B cell (primary cell): ENCODE results near the gene IRAK4. TPM values are rescaled to one million over a fixed set of nuclear protein-coding genes. Genes with fewer than 3 reads are reported as not detected.

ENCODE experiments used
- ATAC-seq: fragments of 200-7000 bp; cut with Tn5 transposase; one replicate; pipeline ENCODE4 v1.10.0; 2021; ENCODE audit warnings: low read depth, mild to moderate bottlenecking, moderate number of reproducible peaks, moderate library complexity
- CTCF ChIA-PET: fragments of 350-600 bp; sonication (Branson Sonifier 250); formaldehyde crosslinking; loops from one replicate; lab custom pipeline; 2021; ENCODE audit warnings: antibody characterized with exemption, inconsistent platforms; lab: Charles Lee
- POLR2A ChIA-PET: fragments of 350-600 bp; sonication (Branson Sonifier 250); formaldehyde crosslinking; loops from one replicate; lab custom pipeline; 2021; ENCODE audit warnings: antibody characterized with exemption; lab: Charles Lee
- DNase-seq: peaks from one replicate; pipeline ENCODE4 v3.0.0; 2013
- H2AFZ ChIP-seq: 2 replicates; pipeline ENCODE4 v1.6.1; 2012; ENCODE audit warnings: mild to moderate bottlenecking, low read depth, low read length; ENCODE audit not compliant: insufficient read depth, poor library complexity, severe bottlenecking
- H3K27ac ChIP-seq, 2 donors: 1 replicate in 1 of 2; 2 replicates in 1 of 2; pipeline ENCODE4 v1.5.1; 2012 to 2013; ENCODE audit warnings: low read length in 2 of 2, mild to moderate bottlenecking in 2 of 2, moderate library complexity in 1 of 2
- H3K27me3 ChIP-seq, 4 experiments: fragments of 200-600 bp in 1 of 4; sonication (generic) in 1 of 4; replicated peaks in 1 of 4; 1 replicate in 2 of 4; 2 replicates in 2 of 4; pipeline versions ENCODE4 v1.6.1 to v1.7.0; 2013 to 2016; ENCODE audit warnings: low read length in 3 of 4, mild to moderate bottlenecking in 2 of 4, mixed read lengths in 1 of 4, moderate library complexity in 1 of 4; ENCODE audit not compliant: insufficient read depth in 4 of 4, control insufficient read depth in 3 of 4; ENCODE audit errors: control extremely low read depth in 1 of 4
- H3K36me3 ChIP-seq, 2 experiments: replicated peaks in 1 of 2; 1 replicate in 1 of 2; 2 replicates in 1 of 2; pipeline versions ENCODE4 v1.6.1 to v1.7.1; 2013; ENCODE audit warnings: low read length in 1 of 2; ENCODE audit not compliant: insufficient read depth in 2 of 2, control insufficient read depth in 1 of 2; ENCODE audit errors: control extremely low read depth in 1 of 2, extremely low read depth in 1 of 2
- H3K4me1 ChIP-seq, 2 donors: fragments of 200-600 bp in 1 of 2; sonication (generic) in 1 of 2; 1 replicate in 1 of 2; 2 replicates in 1 of 2; pipeline versions ENCODE4 v1.5.1 to v1.6.1; 2013 to 2017; ENCODE audit warnings: low read length in 2 of 2; ENCODE audit not compliant: control insufficient read depth in 2 of 2, insufficient read depth in 2 of 2
- H3K4me2 ChIP-seq: replicated peaks from 2 replicates; pipeline ENCODE3; 2012; ENCODE audit warnings: mild to moderate bottlenecking, low read depth, low read length; ENCODE audit not compliant: poor library complexity, severe bottlenecking
- H3K4me3 ChIP-seq, 5 experiments: fragments of 200-600 bp in 1 of 5; sonication (generic) in 1 of 5; 1 replicate in 3 of 5; 2 replicates in 2 of 5; pipeline versions ENCODE4 v1.5.1 to v1.7.0; 2011 to 2016; ENCODE audit warnings: low read length in 4 of 5, mild to moderate bottlenecking in 4 of 5, low read depth in 2 of 5, control low read depth in 1 of 5, moderate library complexity in 1 of 5; ENCODE audit not compliant: insufficient read depth in 1 of 5; ENCODE audit errors: control extremely low read depth in 1 of 5, extremely low read depth in 1 of 5
- H3K79me2 ChIP-seq: fragments of 200-600 bp; sonication (generic); one replicate; pipeline ENCODE4 v1.6.0; 2016; ENCODE audit warnings: low read length; ENCODE audit not compliant: control insufficient read depth, insufficient read depth
- H3K9ac ChIP-seq: fragments of 200-600 bp; sonication (generic); 2 replicates; pipeline ENCODE4 v1.6.1; 2017; ENCODE audit warnings: mild to moderate bottlenecking, low read length, moderate library complexity
- H3K9me3 ChIP-seq, 3 donors: one replicate each; pipeline versions ENCODE4 v1.6.1 to v1.7.1; 2013; ENCODE audit warnings: low read length in 2 of 3; ENCODE audit not compliant: control insufficient read depth in 2 of 3, insufficient read depth in 1 of 3; ENCODE audit errors: control extremely low read depth in 1 of 3
- H4K20me1 ChIP-seq: 2 replicates; pipeline ENCODE4 v1.6.0; 2012; ENCODE audit warnings: mild to moderate bottlenecking, low read length; ENCODE audit not compliant: insufficient read depth, control insufficient read depth, poor library complexity, severe bottlenecking
- H3K27ac Mint-ChIP-seq: one replicate; pipeline ENCODE4 v1.8.0; 2021; ENCODE audit warnings: mixed read lengths
- H3K27me3 Mint-ChIP-seq: one replicate; pipeline ENCODE4 v1.8.0; 2021; ENCODE audit warnings: mixed read lengths
- H3K4me1 Mint-ChIP-seq: one replicate; pipeline ENCODE4 v1.8.0; 2021; ENCODE audit warnings: mixed read lengths
- H3K4me3 Mint-ChIP-seq: one replicate; pipeline ENCODE4 v1.8.0; 2021; ENCODE audit warnings: mixed read lengths
- H3K9me3 Mint-ChIP-seq: one replicate; pipeline ENCODE4 v1.8.0; 2022; ENCODE audit warnings: mixed read lengths; ENCODE audit not compliant: insufficient read depth
- EZH2 ChIP-seq: IDR thresholded peaks from 2 replicates; pipeline ENCODE4 v1.6.1; 2012; ENCODE audit warnings: borderline replicate concordance, low read depth, mild to moderate bottlenecking, moderate library complexity, low read length; ENCODE audit not compliant: insufficient read depth, poor library complexity, severe bottlenecking
- intact Hi-C: fragments of 100-400 bp; cut with micrococcal nuclease; formaldehyde crosslinking; loops from one replicate; pipeline ENCODE4 v1.10.0; 2022
- polyA plus RNA-seq: library from polyadenylated mRNA; depleted of rRNA; stranded (reverse); fragments of >200 nt; gene quantifications from 2 replicates; pipeline ENCODE4 v1.2.3, GENCODE V29; 2012
- total RNA-seq, 2 donors: library from RNA; stranded (reverse); fragments of 120-200 nt in 1 of 2; gene quantifications; 1 replicate in 1 of 2; 2 replicates in 1 of 2; pipeline versions ENCODE4 v1.2.3 to v1.2.4, GENCODE V29; 2013 to 2022
- TF ChIP-seq, protein P1 (sequence below): fragments of 200-600 bp; IDR thresholded peaks from one replicate; pipeline ENCODE4 v1.8.0; 2022; ENCODE audit warnings: antibody characterized with exemption, mild to moderate bottlenecking

IRAK4 gene
- total and polyA plus RNA-seq, 2 donors (not counting 1 experiment from before 2014, with no cell fraction given), result 36.4 to 47.0 TPM

GRCh38 chr12:43762596-43762995 lies 3.8 kb downstream of the IRAK4 start:
- Mint-ChIP-seq H3K4me1 (peaks cover 48% of the 10 kb centered on the region), H3K4me3 (no peak overlapping the region), H3K9me3 (no peaks in the 10 kb centered on the region), H3K27me3 (no peaks in the 10 kb centered on the region), H3K27ac (no peak overlapping the region)
- no peak for ATAC-seq
- Histone ChIP-seq H3K36me3 (peaks cover 0 to 4% of the 10 kb centered on the region in 2 experiments), H2AFZ (no peak overlapping the region), H3K79me2 (peaks cover 81% of the 10 kb centered on the region), H3K4me3 (no peak overlapping the region), H3K9ac (no peak overlapping the region), H3K4me1 (peaks cover 34 to 35% of the 10 kb centered on the region in 2 donors), H4K20me1 (peaks cover 15% of the 10 kb centered on the region), H3K4me2 (peak overlapping the region; percentile 15), H3K9me3 (no peaks in the 10 kb centered on the region), H3K27me3 (no peaks in the 10 kb centered on the region), H3K27ac (no peak overlapping the region)
- ChIA-PET POLR2A (no interaction called here), CTCF (interaction anchor here (1.2 kb wide), 1 partner anchor 44 kb away, joined by 4 read pairs; the partner anchor contains the start of gene TWF1)
- TF ChIP-seq, protein P1, sequence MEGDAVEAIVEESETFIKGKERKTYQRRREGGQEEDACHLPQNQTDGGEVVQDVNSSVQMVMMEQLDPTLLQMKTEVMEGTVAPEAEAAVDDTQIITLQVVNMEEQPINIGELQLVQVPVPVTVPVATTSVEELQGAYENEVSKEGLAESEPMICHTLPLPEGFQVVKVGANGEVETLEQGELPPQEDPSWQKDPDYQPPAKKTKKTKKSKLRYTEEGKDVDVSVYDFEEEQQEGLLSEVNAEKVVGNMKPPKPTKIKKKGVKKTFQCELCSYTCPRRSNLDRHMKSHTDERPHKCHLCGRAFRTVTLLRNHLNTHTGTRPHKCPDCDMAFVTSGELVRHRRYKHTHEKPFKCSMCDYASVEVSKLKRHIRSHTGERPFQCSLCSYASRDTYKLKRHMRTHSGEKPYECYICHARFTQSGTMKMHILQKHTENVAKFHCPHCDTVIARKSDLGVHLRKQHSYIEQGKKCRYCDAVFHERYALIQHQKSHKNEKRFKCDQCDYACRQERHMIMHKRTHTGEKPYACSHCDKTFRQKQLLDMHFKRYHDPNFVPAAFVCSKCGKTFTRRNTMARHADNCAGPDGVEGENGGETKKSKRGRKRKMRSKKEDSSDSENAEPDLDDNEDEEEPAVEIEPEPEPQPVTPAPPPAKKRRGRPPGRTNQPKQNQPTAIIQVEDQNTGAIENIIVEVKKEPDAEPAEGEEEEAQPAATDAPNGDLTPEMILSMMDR, result no peak
- TF ChIP-seq EZH2, result no peak
- no peak for DNase-seq
- intact Hi-C loops, result no loop called here

DNA sequence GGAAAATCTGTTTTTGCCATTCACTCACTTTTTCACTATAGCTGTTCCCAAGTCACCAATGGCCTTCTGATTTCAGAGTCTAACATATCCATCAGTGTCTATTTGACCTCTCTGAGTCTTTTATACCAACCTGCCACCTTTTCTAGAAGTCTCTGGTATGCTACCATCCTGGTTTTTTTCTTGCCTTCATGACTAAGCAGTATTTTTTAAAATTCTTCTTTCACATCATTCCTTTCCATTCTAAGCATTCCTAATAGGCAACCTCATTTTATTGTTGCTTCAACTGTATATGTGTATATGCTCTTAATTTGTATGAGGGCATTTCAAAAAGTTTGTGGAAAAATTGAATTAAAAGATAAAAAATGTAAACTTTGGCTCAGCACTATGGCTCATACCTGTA lies 5.0 kb downstream of the IRAK4 start:
- no peak overlapping the region for H3K4me3 ChIP-seq
- no peak for ATAC-seq
- H3K27me3 ChIP-seq, result no peaks in the 10 kb centered on the region
- no peak for TF ChIP-seq EZH2
- TF ChIP-seq, protein P1, result no peak
- no peak overlapping the region for H3K27ac Mint-ChIP-seq
- peaks cover 38% of the 10 kb centered on the region for H3K4me1 Mint-ChIP-seq
- H3K79me2 ChIP-seq, result peaks cover 71% of the 10 kb centered on the region
- H4K20me1 ChIP-seq, result peaks cover 15% of the 10 kb centered on the region
- ChIA-PET POLR2A (no interaction called here), CTCF (interaction anchor here (0.6 kb wide), 1 partner anchor 12 kb away, joined by 4 read pairs; no protein-coding TSS in a partner anchor)
- H3K4me3 Mint-ChIP-seq, result no peak overlapping the region
- no peaks in the 10 kb centered on the region for H3K27me3 Mint-ChIP-seq
- peaks cover 4 to 8% of the 10 kb centered on the region in 2 experiments for H3K36me3 ChIP-seq
- H2AFZ ChIP-seq, result no peak overlapping the region
- intact Hi-C loops, result no loop called here
- H3K9me3 ChIP-seq, result no peaks in the 10 kb centered on the region
- no peak overlapping the region for H3K4me2 ChIP-seq
- no peaks in the 10 kb centered on the region for H3K9me3 Mint-ChIP-seq
- H3K9ac ChIP-seq, result no peak overlapping the region
- DNase-seq, result no peak
- H3K27ac ChIP-seq, result no peak overlapping the region
- peaks cover 27 to 28% of the 10 kb centered on the region in 2 donors for H3K4me1 ChIP-seq
